Islet of Langerhans (tissue), 1 donor: ENCODE data around the gene NFKBIB.
"Not testable (repeated sequence)": the region's sequence is repeated elsewhere in the genome, so short reads cannot be mapped to it uniquely, and the experiment has no call there.

Experiments used
- FAIRE-seq: peaks from one replicate; lab custom pipeline; 2011; peaks lifted over from hg19 to GRCh38; lab: Jason Lieb, UNC

NFKBIB gene

GRCh38 chr19:38875656-38876395, 23.9 kb upstream of the NFKBIB start:
- no peak for FAIRE-seq

GRCh38 chr19:38877781-38878574, 21.8 kb upstream of the NFKBIB start, which contains the start of gene RINL:
Gene RINL, minus strand, starts transcription at chr19:38878275. Its CDS starts 1,533 bp downstream, at chr19:38876742.
- FAIRE-seq, result no peak

GRCh38 chr19:38878575-38879399, 21.0 kb upstream of the NFKBIB start:
- no peak for FAIRE-seq

DNA sequence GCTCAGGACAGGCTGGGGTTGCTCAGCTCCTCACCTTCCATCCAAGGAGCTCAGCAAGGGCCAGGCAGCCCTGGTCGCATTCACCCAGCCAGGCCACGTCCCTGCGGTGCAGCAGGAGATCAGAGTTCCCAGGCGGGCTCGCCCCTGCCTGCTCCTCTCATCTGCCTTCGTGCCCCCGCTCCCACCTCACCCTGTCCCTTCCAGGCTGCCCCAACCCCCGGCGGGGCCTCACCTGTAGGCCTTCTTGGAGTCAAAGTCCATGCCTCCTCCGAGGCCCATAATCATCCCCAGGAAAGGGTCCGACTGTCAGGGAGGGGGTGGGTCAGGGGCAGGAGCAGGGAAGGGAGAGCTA, 20.4 kb upstream of the NFKBIB start:
- FAIRE-seq, result no peak

DNA sequence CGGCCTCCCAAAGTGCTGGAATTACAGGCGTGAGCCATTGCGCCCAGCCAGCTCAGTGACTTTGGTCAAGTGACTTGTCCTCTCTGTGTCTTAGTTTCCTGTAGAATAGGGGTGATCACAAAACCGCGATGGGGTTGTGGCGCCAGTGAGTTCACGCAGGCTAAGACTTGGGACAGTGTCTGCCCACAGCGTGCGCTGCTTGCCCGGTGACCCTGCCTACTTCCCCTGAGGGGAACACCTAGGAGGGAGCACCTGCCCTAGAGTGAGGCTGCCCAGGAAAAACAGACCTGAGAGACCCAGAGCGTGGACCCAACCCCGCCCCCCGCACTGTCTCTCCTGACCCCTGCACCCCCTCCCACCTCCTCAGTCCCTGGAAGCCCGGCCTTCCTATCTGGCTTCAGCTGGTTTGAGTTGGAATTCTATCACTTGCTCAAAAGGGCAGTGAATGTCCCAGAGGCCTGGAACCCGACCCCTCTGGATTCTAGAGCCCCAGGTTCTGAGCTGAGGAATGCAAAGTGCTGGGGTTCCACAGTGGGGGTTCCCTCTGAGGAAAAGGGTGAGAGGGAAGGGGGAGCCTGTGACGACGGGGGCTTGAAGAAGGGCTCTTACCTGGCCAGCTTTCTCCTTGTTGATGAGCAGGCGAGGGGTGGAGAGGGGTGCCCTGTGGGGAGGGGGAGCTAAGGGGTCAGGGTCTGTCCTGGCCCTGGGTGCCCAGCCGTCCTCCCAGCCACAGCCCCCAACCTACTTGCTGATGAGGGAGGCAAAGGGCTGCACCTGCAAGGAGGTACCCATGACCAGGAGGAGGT, 19.5 kb upstream of the NFKBIB start:
- no peak for FAIRE-seq

GRCh38 chr19:38880882-38881609, 18.7 kb upstream of the NFKBIB start:
- FAIRE-seq, result no peak

DNA sequence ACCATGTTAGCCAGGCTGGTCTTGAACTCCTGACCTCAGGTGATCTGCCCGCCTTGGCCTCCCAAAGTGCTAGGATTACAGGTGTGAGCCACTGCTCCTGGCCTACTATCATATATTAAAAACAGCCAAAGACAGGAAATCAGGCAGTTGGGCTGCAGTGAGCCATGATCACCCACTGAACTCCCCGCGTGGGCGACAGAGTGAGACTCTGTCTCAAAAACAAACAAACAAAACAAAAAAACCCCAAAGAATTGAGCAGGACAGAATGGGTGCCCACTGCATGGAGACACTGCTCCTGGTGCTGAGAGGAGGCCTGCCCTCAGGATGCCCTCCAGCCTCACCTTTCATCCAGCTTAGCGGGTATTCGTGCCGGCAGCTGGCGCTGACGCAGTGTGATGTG, 16.5 kb upstream of the NFKBIB start:
- no peak for FAIRE-seq

DNA sequence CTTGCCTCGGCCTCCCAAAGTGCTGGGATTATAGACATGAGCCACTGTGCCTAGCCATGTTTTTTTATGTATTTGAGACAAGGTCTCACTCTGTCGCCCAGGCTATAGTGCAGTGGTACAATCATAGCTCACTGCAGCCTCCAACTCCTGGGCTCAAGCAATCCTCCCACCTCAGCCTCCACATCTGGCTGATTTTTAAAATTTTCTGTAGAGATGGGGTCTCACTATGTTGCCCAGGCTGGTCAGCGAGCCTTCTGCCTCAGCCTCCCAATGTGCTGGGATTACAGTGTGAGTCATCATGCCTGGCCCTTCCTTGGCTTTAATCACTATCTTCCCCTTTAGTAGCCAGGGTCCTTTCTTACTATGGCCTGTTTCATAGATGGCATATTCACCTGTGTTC, 15.1 kb upstream of the NFKBIB start:
- FAIRE-seq, result not testable (repeated sequence)

- FAIRE-seq, result no peak
Measured at GRCh38 chr19:38888876-38889275, 10.9 kb upstream of the NFKBIB start.

GRCh38 chr19:38889803-38890202, 10.0 kb upstream of the NFKBIB start:
- FAIRE-seq, result no peak

- no peak for FAIRE-seq
Measured at GRCh38 chr19:38890686-38891085, 9.1 kb upstream of the NFKBIB start.

DNA sequence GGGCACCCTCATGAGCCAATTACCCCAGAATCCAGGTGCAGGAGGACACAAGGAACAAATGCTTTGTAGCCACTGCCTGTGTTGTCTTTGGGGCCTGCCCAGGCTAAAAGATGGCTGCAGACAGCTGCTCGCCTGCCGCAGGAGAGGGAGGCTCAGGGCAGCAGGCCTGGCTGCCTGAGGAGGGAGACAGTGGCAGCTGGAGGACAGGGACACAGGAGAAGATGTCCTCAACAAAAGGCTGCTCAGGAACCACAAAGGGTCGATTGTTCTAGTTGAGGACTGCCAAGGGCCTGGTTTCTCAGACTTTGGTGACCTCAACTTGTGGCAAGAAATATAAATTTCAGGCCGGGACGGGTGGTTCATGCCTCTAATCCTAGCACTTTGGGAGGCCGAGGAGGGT, 8.0 kb upstream of the NFKBIB start:
- FAIRE-seq, result no peak

DNA sequence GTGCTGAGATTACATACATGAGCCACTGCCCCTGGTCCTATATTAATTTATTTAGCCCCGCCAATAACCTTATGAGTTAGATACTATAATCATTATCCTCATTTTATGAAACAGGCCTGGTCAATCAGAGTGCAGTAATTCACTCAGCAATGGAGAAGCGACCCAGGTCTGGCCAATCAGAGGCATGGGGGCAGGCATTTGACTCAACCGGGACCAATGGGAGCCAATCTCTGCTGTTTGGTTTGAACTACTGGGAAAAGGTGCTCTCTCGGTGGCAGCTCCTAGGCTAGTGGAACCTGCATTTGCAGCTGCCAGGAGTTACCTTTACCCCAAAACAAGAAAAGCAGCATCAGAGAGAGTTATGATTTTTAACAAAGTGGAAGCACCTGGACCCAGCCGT, 6.9 kb upstream of the NFKBIB start:
- FAIRE-seq, result no peak

GRCh38 chr19:38893341-38893771, 6.4 kb upstream of the NFKBIB start:
- FAIRE-seq, result no peak

- no peak for FAIRE-seq
Measured at GRCh38 chr19:38894968-38895367, 4.8 kb upstream of the NFKBIB start.

DNA sequence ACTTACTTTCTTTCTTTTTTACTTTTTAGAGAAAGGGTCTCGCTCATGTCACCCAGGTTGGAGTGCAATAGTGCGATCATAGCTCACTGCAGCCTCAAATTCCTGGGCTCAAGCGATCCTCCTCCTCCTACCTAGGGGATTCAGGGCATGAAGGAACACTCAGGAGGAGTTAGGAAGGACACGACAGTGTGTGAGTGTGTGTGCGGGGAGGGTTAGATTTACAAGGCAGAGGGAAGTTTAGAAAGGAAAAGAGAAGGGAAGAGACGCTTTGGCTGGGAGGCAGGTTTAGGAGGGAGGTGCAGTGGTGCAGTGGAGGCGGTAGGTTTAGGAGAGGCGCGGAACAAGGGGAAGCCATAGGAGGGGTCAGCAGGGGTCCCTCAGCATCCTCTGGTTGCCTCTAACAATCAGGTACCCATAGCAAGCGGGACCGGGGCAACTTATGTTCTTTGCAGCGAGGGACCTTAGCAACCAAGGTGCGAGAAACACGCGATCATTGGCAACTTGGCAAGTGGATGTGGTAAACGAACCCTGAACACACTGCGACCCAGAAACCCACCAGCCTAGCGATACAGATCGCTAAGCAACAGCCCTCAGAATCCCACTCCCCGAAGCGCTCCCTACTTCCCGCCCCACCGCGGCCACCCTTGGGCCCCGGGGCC, 852 bp upstream of the NFKBIB start:
- FAIRE-seq, result no peak

GRCh38 chr19:38900202-38900629, 447 bp downstream of the NFKBIB start:
- peak; percentile 51 for FAIRE-seq

DNA sequence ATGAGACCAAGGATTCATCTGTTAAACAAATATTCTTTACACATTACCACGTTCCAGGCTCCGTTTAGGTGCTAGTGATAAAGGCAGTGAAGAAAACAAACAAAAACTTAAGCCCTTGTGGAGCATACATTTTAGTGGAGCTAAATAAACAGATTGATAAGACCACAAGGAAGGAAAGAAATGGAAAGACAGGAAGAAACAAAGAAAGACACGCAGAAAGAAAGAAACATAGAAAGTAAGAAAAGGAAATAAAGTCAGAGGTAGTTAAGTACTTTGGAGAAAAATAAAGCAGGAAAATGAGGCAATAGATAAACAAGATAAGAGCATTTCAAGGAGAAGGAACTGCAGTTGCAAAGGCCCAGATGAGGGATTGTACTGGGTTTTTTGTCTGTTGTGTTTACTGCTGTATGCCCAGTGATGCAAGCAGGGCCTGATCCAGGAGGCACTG, 998 bp downstream of the NFKBIB start:
- no peak for FAIRE-seq

DNA sequence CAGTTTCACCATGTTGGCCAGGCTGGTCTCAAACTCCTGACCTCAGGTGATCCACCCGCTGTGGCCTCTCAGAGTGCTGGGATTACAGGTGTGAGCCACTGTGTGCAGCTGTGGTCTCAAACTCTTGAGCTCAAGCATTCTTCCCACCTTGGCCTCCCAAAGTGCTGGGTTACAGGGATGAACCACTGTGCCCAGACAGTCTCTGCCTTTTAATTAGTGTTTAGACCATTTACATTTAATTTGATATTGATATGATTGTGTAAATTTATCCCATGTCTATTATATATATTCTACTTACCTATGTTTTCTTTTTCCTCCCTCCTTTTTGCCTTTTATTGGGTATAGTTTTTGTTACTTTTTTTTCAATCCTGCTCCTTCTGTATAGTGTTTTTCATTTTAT, 1.9 kb downstream of the NFKBIB start:
- no peak for FAIRE-seq
